Gastrocnemius medialis (tissue), 4 donors: ENCODE results near the gene CDKAL1. TPM values are rescaled to one million over a fixed set of nuclear protein-coding genes. Genes with fewer than 3 reads are reported as not detected.
"Not testable (repeated sequence)": the region's sequence is repeated elsewhere in the genome, so short reads cannot be mapped to it uniquely, and the experiment has no call there.

Experiments used
- ATAC-seq, 2 donors: fragments of 150-250 bp; one replicate each; pipeline ENCODE4 v1.9.1; 2016
- DNase-seq, 2 donors: peaks; one replicate each; pipeline ENCODE4 v3.0.0-alpha.2; 2019
- H3K27ac ChIP-seq, 4 donors: fragments of 200-600 bp; sonication (generic); 1 replicate in 1 of 4; 2 replicates in 3 of 4; pipeline ENCODE4 v1.5.1; 2016 to 2018; ENCODE audit warnings: mild to moderate bottlenecking in 2 of 4, moderate library complexity in 1 of 4
- H3K27me3 ChIP-seq, 3 donors: fragments of 200-600 bp; sonication (generic) in 2 of 3; 1 replicate in 1 of 3; 2 replicates in 2 of 3; pipeline versions ENCODE4 v1.5.1 to v1.6.0; 2016 to 2019; ENCODE audit warnings: mild to moderate bottlenecking in 1 of 3, moderate library complexity in 1 of 3
- H3K36me3 ChIP-seq, 2 donors: fragments of 200-600 bp; sonication (generic) in 1 of 2; one replicate each; pipeline ENCODE4 v1.5.1; 2017 to 2018
- H3K4me1 ChIP-seq, 2 donors: fragments of 200-600 bp; sonication (generic) in 1 of 2; one replicate each; pipeline ENCODE4 v1.5.1; 2016 to 2017; ENCODE audit warnings: mild to moderate bottlenecking in 2 of 2
- H3K4me3 ChIP-seq, 4 donors: fragments of 200-600 bp; sonication (generic) in 3 of 4; 1 replicate in 1 of 4; 2 replicates in 3 of 4; pipeline ENCODE4 v1.5.1; 2016 to 2019; ENCODE audit warnings: mild to moderate bottlenecking in 2 of 4
- H3K9me3 ChIP-seq, 3 donors: fragments of 200-600 bp; sonication (generic) in 2 of 3; 1 replicate in 1 of 3; 2 replicates in 2 of 3; pipeline ENCODE4 v1.5.1; 2016 to 2019
- POLR2A ChIP-seq, 2 donors: fragments of 450-650 bp; IDR thresholded peaks; one replicate each; pipeline ENCODE4 v1.6.1; 2017; ENCODE audit warnings: antibody characterized with exemption in 2 of 2, mild to moderate bottlenecking in 2 of 2, moderate library complexity in 2 of 2
- in situ Hi-C, 4 donors: fragments of 200-750 bp; cut with MboI; loops; one replicate each; pipeline versions ENCODE4 v1.15.0 to v1.8.0; 2017; ENCODE audit warnings: low sequenced_read_pairs in 4 of 4
- intact Hi-C: fragments of 100-400 bp; cut with DNase I; formaldehyde crosslinking; loops from one replicate; pipeline ENCODE4 v1.15.1; 2023; ENCODE audit warnings: low total_unique reads
- total RNA-seq, 4 donors: library from RNA; depleted of rRNA; stranded (reverse); fragments of >200 nt; gene quantifications; one replicate each; pipeline versions ENCODE4 v1.1.0 to v1.2.3, GENCODE V29; 2016
- TF ChIP-seq, protein P1 (sequence below), 5 experiments: fragments of 450-650 bp in 3 of 5; fragments of 200-600 bp in 2 of 5; sonication (generic) in 2 of 5; IDR thresholded peaks in 4 of 5; conservative IDR thresholded peaks in 1 of 5; 1 replicate in 4 of 5; 2 replicates in 1 of 5; pipeline ENCODE4 v1.5.1; 2016 to 2019; ENCODE audit warnings: antibody characterized with exemption in 5 of 5, mild to moderate bottlenecking in 3 of 5, moderate library complexity in 3 of 5

Gene CDKAL1
- total RNA-seq, 4 donors from 2014 or later = 9.6 to 17.0 (median 11.4) TPM

DNA sequence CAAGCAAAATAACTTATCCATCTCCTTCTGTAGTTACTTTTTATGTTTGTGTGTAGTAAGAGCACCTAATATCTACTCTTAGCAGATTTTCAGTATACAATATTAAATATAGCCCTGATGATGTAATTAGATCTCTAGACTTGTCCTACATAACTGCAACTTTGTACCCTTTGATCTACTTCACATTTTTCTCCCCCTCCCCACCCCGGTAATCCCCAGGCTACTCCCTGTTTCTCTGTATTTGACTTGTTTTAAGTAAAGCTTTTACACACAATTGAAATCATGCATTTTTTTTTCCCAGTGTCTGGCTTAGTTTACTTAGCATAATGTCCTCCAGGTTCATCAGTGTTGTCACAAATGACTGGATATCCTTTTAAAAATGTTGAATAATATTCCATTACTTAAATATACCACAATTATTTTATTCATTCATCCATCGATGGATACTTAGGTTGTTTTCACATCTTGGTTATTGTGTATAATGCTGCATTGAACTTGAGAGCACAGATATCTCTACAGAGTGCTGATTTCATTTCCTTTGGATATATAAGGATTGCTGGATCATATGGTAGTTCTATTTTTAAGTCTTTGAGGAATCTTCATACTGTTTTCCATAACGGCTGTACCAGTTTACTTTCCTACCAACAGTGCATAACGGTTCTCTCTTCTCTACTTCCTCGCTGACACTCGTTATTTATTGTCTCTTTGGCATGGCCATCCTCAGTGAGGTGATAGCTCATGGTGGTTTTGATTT is 212.7 kb downstream of the CDKAL1 start:
- no peak overlapping the region for H3K4me3 ChIP-seq
- in situ Hi-C loops = no loop called here
- no peak for ATAC-seq

DNA sequence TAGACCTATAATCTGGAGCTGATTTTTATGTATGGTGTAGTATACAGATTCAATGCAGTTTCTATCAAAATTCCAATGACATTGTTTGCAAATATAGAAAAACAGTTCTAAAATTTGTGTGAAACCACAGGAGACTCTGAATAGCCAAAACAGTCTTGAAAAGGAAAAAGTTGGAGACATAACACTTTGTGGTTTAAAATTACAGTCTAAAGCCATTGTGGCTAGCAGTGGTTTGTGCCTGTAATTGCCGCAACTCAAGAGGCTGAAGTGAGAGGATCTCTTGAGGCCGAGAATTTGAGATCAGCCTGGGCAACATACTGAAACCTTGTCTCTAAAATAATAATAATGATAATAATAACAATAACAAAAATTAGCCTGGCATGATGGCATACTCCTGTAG is 213.7 kb downstream of the CDKAL1 start:
- no peak for ATAC-seq
- intact Hi-C loops = no loop called here
- in situ Hi-C loops = no loop called here

More for the DNA sequence above, 212.7 kb downstream of the CDKAL1 start:
- intact Hi-C loops = no loop called here
- H3K27me3 ChIP-seq = no peaks in the 10 kb centered on the region
- TF ChIP-seq POLR2A (IDR thresholded peaks at IDR 0.05) = no peak
- TF ChIP-seq, protein P1, sequence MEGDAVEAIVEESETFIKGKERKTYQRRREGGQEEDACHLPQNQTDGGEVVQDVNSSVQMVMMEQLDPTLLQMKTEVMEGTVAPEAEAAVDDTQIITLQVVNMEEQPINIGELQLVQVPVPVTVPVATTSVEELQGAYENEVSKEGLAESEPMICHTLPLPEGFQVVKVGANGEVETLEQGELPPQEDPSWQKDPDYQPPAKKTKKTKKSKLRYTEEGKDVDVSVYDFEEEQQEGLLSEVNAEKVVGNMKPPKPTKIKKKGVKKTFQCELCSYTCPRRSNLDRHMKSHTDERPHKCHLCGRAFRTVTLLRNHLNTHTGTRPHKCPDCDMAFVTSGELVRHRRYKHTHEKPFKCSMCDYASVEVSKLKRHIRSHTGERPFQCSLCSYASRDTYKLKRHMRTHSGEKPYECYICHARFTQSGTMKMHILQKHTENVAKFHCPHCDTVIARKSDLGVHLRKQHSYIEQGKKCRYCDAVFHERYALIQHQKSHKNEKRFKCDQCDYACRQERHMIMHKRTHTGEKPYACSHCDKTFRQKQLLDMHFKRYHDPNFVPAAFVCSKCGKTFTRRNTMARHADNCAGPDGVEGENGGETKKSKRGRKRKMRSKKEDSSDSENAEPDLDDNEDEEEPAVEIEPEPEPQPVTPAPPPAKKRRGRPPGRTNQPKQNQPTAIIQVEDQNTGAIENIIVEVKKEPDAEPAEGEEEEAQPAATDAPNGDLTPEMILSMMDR (IDR thresholded peaks at IDR 0.05 in 4 of 5, conservative IDR thresholded peaks at IDR 0.05 in 1 of 5) = no peak
- H3K4me1 ChIP-seq = peaks cover 19 to 22% of the 10 kb centered on the region in 2 donors
- no peak for DNase-seq
- no peaks in the 10 kb centered on the region for H3K36me3 ChIP-seq
- peak overlapping the region in 2 of 4 donors; percentile 24 to 71 for H3K27ac ChIP-seq
- H3K9me3 ChIP-seq = no peaks in the 10 kb centered on the region

DNA sequence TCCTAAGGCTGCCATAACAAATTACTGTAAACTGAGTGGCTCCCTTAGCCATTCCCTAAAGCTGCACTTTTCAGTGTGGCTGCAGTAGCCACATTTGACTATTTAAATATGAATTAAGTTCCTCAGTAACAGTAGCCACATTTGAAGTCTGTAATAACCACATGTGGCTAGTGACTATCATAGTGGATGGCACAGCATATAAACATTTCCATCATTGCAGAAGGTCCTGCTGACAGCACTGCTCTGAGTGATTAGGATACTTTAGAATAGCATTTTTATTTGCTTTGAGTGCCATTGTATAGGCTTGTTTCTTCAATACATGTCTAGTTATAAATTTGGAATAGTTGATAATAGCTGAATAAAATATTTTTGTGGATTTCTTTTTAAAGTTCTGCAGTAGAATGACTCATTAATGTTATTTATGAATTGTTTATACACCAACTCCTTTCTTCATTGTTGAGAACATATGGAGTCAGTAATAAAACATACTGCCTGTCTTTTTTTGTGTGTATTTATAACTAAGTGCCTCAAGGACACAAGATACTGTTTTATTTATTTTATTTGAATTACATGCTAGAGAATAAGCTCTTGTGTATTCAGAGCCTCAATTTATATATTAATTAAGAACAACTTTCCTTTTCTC is 217.2 kb downstream of the CDKAL1 start:
- Histone ChIP-seq H3K36me3 (no peaks in the 10 kb centered on the region), H3K4me1 (peaks cover 9 to 17% of the 10 kb centered on the region in 2 donors), H3K4me3 (no peak overlapping the region), H3K27ac (no peak overlapping the region), H3K9me3 (no peaks in the 10 kb centered on the region), H3K27me3 (no peaks in the 10 kb centered on the region)
- in situ Hi-C loops = no loop called here
- TF ChIP-seq, protein P1 (IDR thresholded peaks at IDR 0.05 in 4 of 5, conservative IDR thresholded peaks at IDR 0.05 in 1 of 5) = no peak
- no peak for TF ChIP-seq POLR2A (IDR thresholded peaks at IDR 0.05)
- DNase-seq = no peak
- intact Hi-C loops = no loop called here
- no peak for ATAC-seq

More for the DNA sequence above, 213.7 kb downstream of the CDKAL1 start:
- no peak for TF ChIP-seq POLR2A (IDR thresholded peaks at IDR 0.05)
- TF ChIP-seq, protein P1 (IDR thresholded peaks at IDR 0.05 in 4 of 5, conservative IDR thresholded peaks at IDR 0.05 in 1 of 5) = no peak
- DNase-seq = no peak
- Histone ChIP-seq H3K27ac (no peak overlapping the region), H3K27me3 (no peaks in the 10 kb centered on the region), H3K4me3 (no peak overlapping the region), H3K36me3 (no peaks in the 10 kb centered on the region), H3K4me1 (peaks cover 19 to 22% of the 10 kb centered on the region in 2 donors), H3K9me3 (no peaks in the 10 kb centered on the region)

DNA sequence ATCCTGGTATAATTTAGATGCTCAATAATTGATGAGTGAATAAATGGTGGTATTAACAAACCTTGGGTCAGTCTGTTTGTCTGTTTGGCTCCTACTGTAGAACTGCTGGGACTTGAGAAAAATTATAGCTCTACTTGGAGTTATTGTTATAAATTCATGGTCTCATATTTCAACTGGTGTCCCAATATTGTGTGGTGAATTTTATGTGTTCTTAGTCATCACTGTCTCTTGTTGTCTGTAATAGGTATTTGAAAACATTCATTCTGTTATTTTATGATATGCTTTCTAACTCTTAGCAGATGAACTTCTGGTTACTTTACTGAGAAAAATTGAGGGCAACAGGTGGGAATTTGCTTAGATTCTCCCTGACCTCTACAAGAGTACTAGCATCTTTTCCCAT is 221.4 kb downstream of the CDKAL1 start:
- Histone ChIP-seq H3K9me3 (no peaks in the 10 kb centered on the region), H3K36me3 (no peaks in the 10 kb centered on the region), H3K4me1 (peaks cover 0 to 8% of the 10 kb centered on the region in 2 donors), H3K27ac (no peak overlapping the region), H3K4me3 (no peak overlapping the region), H3K27me3 (no peaks in the 10 kb centered on the region)
- in situ Hi-C loops (no loop called here), intact Hi-C loops (no loop called here)
- ATAC-seq = no peak
- no peak for DNase-seq
- TF ChIP-seq, protein P1 (IDR thresholded peaks at IDR 0.05 in 4 of 5, conservative IDR thresholded peaks at IDR 0.05 in 1 of 5) = no peak
- TF ChIP-seq POLR2A (IDR thresholded peaks at IDR 0.05) = no peak

DNA sequence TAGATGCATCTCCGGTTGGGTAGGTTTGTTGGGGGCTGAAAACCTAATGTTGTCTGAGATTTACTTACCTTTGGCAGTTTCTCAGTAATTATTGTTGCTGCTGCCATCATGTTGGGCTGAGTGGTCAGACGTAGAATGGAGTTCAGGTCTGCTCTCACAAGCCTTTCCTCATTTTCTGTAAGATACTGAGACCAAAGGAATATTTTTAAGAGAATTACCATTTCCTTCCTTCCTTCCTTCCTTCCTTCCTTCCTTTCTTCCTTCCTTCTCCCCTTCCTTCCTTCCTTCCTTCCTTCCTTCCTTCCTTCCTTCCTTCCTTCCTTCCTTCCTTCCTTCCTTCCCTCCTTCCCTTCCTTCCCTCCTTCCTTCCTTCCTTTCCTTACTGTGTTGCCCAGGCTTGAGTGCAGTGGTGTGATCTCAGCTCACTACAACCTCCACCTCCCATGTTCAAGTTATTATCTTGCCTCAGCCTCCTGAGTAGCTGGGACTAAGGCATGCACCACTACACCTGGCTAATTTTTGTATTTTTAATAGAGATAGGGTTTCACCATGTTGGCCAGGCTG is 222.4 kb downstream of the CDKAL1 start:
- H3K4me3 ChIP-seq, H3K4me1 ChIP-seq, H3K9me3 ChIP-seq, intact Hi-C loops, DNase-seq, H3K27ac ChIP-seq, ATAC-seq, H3K27me3 ChIP-seq, in situ Hi-C loops, H3K36me3 ChIP-seq: not testable (repeated sequence)
